Progenitor cell of endocrine pancreas (in vitro differentiated cells): Measurements from ENCODE around the gene DPP7. TPM values are rescaled to one million over a fixed set of nuclear protein-coding genes. Genes with fewer than 3 reads are reported as not detected.
A peak's percentile ranks its signal among the peaks of the same experiment; 100 is the strongest.

Source experiments
- DNase-seq: peaks from one replicate; pipeline ENCODE4 v3.0.0; 2021; ENCODE audit warnings: low spot score; ENCODE audit not compliant: unreplicated experiment
- H3K27ac Mint-ChIP-seq: 2 replicates; pipeline ENCODE4 v1.8.0; 2021; ENCODE audit warnings: mild to moderate bottlenecking, moderate library complexity, mixed read lengths
- H3K27me3 Mint-ChIP-seq: 2 replicates; pipeline ENCODE4 v1.8.0; 2021; ENCODE audit warnings: mixed read lengths
- H3K36me3 Mint-ChIP-seq: 2 replicates; pipeline ENCODE4 v1.8.0; 2022; ENCODE audit warnings: mixed read lengths; ENCODE audit not compliant: insufficient read depth
- H3K4me1 Mint-ChIP-seq: 2 replicates; pipeline ENCODE4 v1.8.0; 2021; ENCODE audit warnings: low read depth, mixed read lengths
- H3K4me3 Mint-ChIP-seq: 2 replicates; pipeline ENCODE4 v1.8.0; 2021; ENCODE audit warnings: low read depth, mild to moderate bottlenecking, moderate library complexity, mixed read lengths
- H3K9me3 Mint-ChIP-seq: 2 replicates; pipeline ENCODE4 v1.8.0; 2021; ENCODE audit warnings: low read depth, mixed read lengths
- CTCF ChIP-seq: fragments of 200-600 bp; sonication (generic); IDR thresholded peaks from one replicate; pipeline ENCODE4 v1.5.0; 2021; ENCODE audit warnings: antibody characterized with exemption, mild to moderate bottlenecking; ENCODE audit not compliant: unreplicated experiment
- total RNA-seq: library from RNA; stranded (reverse); gene quantifications from 2 replicates; pipeline ENCODE4 v1.2.1, GENCODE V29; 2021

Gene DPP7
- total RNA-seq, 1 donor from 2014 or later: 39.2 TPM

GRCh38 chr9:137077010-137077747, 37.4 kb downstream of the DPP7 start, which contains the start of gene UAP1L1:
TSS of gene UAP1L1 (plus strand) at chr9:137077517. CDS start at chr9:137077533, 16 bp downstream.
- no peak for TF ChIP-seq CTCF
- Mint-ChIP-seq H3K36me3 (no peaks in the 10 kb centered on the region), H3K27me3 (peaks cover 57% of the 10 kb centered on the region), H3K4me1 (no peaks in the 10 kb centered on the region), H3K9me3 (no peaks in the 10 kb centered on the region), H3K27ac (no peak within 1 kb of the TSS), H3K4me3 (peak within 1 kb of the TSS; percentile 47)
- DNase-seq: no peak

- H3K27me3 Mint-ChIP-seq: peaks cover 52% of the 10 kb centered on the region
- DNase-seq: no peak
- no peaks in the 10 kb centered on the region for H3K9me3 Mint-ChIP-seq
- H3K27ac Mint-ChIP-seq: no peak overlapping the region
- H3K4me1 Mint-ChIP-seq: no peaks in the 10 kb centered on the region
- TF ChIP-seq CTCF: no peak
- no peaks in the 10 kb centered on the region for H3K36me3 Mint-ChIP-seq
- peak overlapping the region; percentile 44 for H3K4me3 Mint-ChIP-seq
Measured at GRCh38 chr9:137076636-137077009, 37.9 kb downstream of the DPP7 start.

GRCh38 chr9:137075275-137075775, 39.2 kb downstream of the DPP7 start:
- Mint-ChIP-seq H3K27ac (no peak overlapping the region), H3K27me3 (peaks cover 50% of the 10 kb centered on the region), H3K4me3 (no peak overlapping the region), H3K36me3 (no peaks in the 10 kb centered on the region), H3K4me1 (peaks cover 6% of the 10 kb centered on the region), H3K9me3 (no peaks in the 10 kb centered on the region)
- no peak for TF ChIP-seq CTCF
- DNase-seq: no peak

- no peak for DNase-seq
- no peak overlapping the region for H3K27ac Mint-ChIP-seq
Measured at GRCh38 chr9:137074657-137075274, 39.8 kb downstream of the DPP7 start.

More at GRCh38 chr9:137074657-137075274, 39.8 kb downstream of the DPP7 start:
- Mint-ChIP-seq H3K36me3 (no peaks in the 10 kb centered on the region), H3K9me3 (no peaks in the 10 kb centered on the region), H3K27me3 (peaks cover 47% of the 10 kb centered on the region), H3K4me3 (no peak overlapping the region), H3K4me1 (peaks cover 6% of the 10 kb centered on the region)
- TF ChIP-seq CTCF: no peak
